WTC11 (cell line): Measurements from ENCODE around the gene ZNF823.

Experiments used
- KAT7 ChIP-seq: sonication (generic); formaldehyde crosslinking; IDR thresholded peaks from 2 replicates; pipeline ENCODE4 v1.8.1; 2023; ENCODE audit warnings: missing genetic modification reagents, mild to moderate bottlenecking, borderline replicate concordance
- MAX ChIP-seq: sonication (generic); formaldehyde crosslinking; IDR thresholded peaks from 2 replicates; pipeline ENCODE4 v1.8.0; 2022; ENCODE audit warnings: mild to moderate bottlenecking, missing genetic modification reagents
- MXD4 ChIP-seq: fragments of 250-450 bp; sonication (Bioruptor Pico); IDR thresholded peaks from 2 replicates; pipeline ENCODE4 v1.8.0; 2021; ENCODE audit warnings: mild to moderate bottlenecking, moderate library complexity, borderline replicate concordance
- NR2C2 ChIP-seq: sonication (generic); formaldehyde crosslinking; IDR thresholded peaks from 2 replicates; pipeline ENCODE4 v1.8.0; 2022; ENCODE audit warnings: mild to moderate bottlenecking, missing genetic modification reagents
- SMAD4 ChIP-seq: sonication (generic); formaldehyde crosslinking; IDR thresholded peaks from 2 replicates; pipeline ENCODE4 v1.8.0; 2022; ENCODE audit warnings: mild to moderate bottlenecking, missing genetic modification reagents
- ZNF138 ChIP-seq: sonication (generic); formaldehyde crosslinking; conservative IDR thresholded peaks from 2 replicates; pipeline ENCODE4 v1.8.1; 2022; ENCODE audit warnings: mild to moderate bottlenecking, moderate library complexity, missing genetic modification reagents
- ZNF281 ChIP-seq: sonication (generic); formaldehyde crosslinking; IDR thresholded peaks from 2 replicates; pipeline ENCODE4 v1.8.0; 2023; ENCODE audit warnings: mild to moderate bottlenecking, missing genetic modification reagents
- TF ChIP-seq, protein P1 (sequence below): fragments of 200-600 bp; IDR thresholded peaks from 2 replicates; pipeline ENCODE4 v1.8.0; 2022; ENCODE audit warnings: antibody characterized with exemption
- TF ChIP-seq, protein P2 (sequence below): sonication (generic); formaldehyde crosslinking; IDR thresholded peaks from 2 replicates; pipeline ENCODE4 v1.8.1; 2023; ENCODE audit warnings: mild to moderate bottlenecking, missing genetic modification reagents, moderate library complexity
- TF ChIP-seq, protein P3 (sequence below): sonication (generic); formaldehyde crosslinking; IDR thresholded peaks from 2 replicates; pipeline ENCODE4 v1.8.1; 2023; ENCODE audit warnings: mild to moderate bottlenecking, missing genetic modification reagents

DNA sequence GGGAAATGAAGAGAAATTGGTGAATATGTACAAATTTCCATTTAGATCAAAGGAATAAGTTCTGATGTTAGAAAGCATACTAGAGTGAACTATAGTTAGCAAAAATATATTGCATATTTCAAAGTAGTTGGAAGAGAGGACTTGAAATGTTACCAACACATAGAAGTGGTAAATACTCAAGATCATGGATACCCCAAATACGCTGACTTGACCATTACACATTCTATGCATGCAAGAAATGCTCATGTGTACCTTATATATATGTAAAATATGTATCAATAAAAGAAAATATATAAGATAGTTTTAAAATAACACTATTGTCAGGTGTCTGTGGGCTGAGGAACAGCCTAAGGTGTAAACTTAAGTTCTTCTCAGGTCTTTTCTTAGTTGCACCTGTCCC, 45.0 kb upstream of the ZNF823 start:
- TF ChIP-seq, protein P1, sequence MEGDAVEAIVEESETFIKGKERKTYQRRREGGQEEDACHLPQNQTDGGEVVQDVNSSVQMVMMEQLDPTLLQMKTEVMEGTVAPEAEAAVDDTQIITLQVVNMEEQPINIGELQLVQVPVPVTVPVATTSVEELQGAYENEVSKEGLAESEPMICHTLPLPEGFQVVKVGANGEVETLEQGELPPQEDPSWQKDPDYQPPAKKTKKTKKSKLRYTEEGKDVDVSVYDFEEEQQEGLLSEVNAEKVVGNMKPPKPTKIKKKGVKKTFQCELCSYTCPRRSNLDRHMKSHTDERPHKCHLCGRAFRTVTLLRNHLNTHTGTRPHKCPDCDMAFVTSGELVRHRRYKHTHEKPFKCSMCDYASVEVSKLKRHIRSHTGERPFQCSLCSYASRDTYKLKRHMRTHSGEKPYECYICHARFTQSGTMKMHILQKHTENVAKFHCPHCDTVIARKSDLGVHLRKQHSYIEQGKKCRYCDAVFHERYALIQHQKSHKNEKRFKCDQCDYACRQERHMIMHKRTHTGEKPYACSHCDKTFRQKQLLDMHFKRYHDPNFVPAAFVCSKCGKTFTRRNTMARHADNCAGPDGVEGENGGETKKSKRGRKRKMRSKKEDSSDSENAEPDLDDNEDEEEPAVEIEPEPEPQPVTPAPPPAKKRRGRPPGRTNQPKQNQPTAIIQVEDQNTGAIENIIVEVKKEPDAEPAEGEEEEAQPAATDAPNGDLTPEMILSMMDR: no peak
- TF ChIP-seq ZNF138 (CRISPR knock-in tag) (no peak), MAX (CRISPR knock-in tag) (no peak), KAT7 (CRISPR knock-in tag) (no peak), ZNF281 (CRISPR knock-in tag) (no peak), SMAD4 (CRISPR knock-in tag) (no peak), NR2C2 (CRISPR knock-in tag) (no peak), MXD4 (CRISPR knock-in tag) (no peak)
- TF ChIP-seq, protein P2, sequence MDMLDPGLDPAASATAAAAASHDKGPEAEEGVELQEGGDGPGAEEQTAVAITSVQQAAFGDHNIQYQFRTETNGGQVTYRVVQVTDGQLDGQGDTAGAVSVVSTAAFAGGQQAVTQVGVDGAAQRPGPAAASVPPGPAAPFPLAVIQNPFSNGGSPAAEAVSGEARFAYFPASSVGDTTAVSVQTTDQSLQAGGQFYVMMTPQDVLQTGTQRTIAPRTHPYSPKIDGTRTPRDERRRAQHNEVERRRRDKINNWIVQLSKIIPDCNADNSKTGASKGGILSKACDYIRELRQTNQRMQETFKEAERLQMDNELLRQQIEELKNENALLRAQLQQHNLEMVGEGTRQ: no peak
- TF ChIP-seq, protein P3, sequence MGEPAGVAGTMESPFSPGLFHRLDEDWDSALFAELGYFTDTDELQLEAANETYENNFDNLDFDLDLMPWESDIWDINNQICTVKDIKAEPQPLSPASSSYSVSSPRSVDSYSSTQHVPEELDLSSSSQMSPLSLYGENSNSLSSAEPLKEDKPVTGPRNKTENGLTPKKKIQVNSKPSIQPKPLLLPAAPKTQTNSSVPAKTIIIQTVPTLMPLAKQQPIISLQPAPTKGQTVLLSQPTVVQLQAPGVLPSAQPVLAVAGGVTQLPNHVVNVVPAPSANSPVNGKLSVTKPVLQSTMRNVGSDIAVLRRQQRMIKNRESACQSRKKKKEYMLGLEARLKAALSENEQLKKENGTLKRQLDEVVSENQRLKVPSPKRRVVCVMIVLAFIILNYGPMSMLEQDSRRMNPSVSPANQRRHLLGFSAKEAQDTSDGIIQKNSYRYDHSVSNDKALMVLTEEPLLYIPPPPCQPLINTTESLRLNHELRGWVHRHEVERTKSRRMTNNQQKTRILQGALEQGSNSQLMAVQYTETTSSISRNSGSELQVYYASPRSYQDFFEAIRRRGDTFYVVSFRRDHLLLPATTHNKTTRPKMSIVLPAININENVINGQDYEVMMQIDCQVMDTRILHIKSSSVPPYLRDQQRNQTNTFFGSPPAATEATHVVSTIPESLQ (CRISPR knock-in tag): no peak
